NT2/D1 (cell line): ENCODE data around the gene RPL10.

ENCODE experiments used
- SUZ12 ChIP-seq: IDR thresholded peaks from 2 replicates; pipeline ENCODE4 v1.6.1; 2011; ENCODE audit not compliant: insufficient read length, insufficient read depth; ENCODE audit errors: extremely low read depth
- YY1 ChIP-seq: IDR thresholded peaks from 2 replicates; pipeline ENCODE4 v1.6.1; 2011; ENCODE audit not compliant: insufficient read length, insufficient read depth
- ZNF274 ChIP-seq: IDR thresholded peaks from 2 replicates; pipeline ENCODE4 v1.6.1; 2011; ENCODE audit warnings: mild to moderate bottlenecking, low read depth, low read length

GRCh38 chrX:154370300-154371016 is 27.7 kb upstream of the RPL10 start:
- no peak for TF ChIP-seq YY1
- no peak for TF ChIP-seq SUZ12
- TF ChIP-seq ZNF274: no peak
